Measurements from ENCODE around the gene MED28. TPM values are rescaled to one million over a fixed set of nuclear protein-coding genes. Genes with fewer than 3 reads are reported as not detected.

Gene MED28
- polyA plus RNA-seq, 1 donor from 2014 or later: 33.7 TPM

DNA sequence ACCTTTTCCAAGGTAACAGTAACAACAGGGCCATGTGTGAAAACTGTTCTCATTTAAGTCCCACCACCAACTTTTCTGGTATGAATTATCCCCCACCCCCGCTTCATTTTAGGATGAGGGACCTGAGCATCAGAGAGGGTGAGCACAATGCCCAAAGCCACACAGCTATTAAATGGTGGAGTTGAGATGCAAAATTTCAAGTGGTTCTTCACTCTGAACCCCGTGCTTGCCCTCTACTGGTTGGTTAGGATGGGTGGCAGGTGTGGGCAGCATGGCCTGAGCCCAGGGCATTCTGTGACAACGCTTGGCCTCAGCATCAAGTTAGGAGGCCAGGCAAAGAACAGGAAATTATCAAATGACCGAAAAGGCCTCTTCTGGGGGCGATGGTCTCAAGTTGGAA lies 33.5 kb downstream of the MED28 start:
- no peak overlapping the region for H3K4me3 ChIP-seq (ENCODE audit: low read length)
- TF ChIP-seq EP300 (conservative IDR thresholded peaks at IDR 0.05; ENCODE audit: poor library complexity, severe bottlenecking) (no peak), CTCF (IDR thresholded peaks at IDR 0.05; ENCODE audit: poor library complexity, severe bottlenecking) (no peak), MXI1 (conservative IDR thresholded peaks at IDR 0.05; ENCODE audit: poor library complexity, severe bottlenecking) (no peak), SMC3 (conservative IDR thresholded peaks at IDR 0.05; ENCODE audit: poor library complexity) (no peak), REST (IDR thresholded peaks at IDR 0.05; ENCODE audit: borderline replicate concordance) (no peak), RAD21 (conservative IDR thresholded peaks at IDR 0.05) (no peak), EZH2 (IDR thresholded peaks at IDR 0.05; ENCODE audit: borderline replicate concordance, insufficient read depth, low read length, poor library complexity, severe bottlenecking) (no peak), POLR2AphosphoS5 (IDR thresholded peaks at IDR 0.05) (no peak), TAF1 (IDR thresholded peaks at IDR 0.05; ENCODE audit: low read depth) (no peak)

GRCh38 chr4:17650406-17650805 lies 36.0 kb downstream of the MED28 start:
- H3F3A ChIP-seq (ENCODE audit: insufficient read depth, low read length, poor library complexity, severe bottlenecking): no peaks in the 10 kb centered on the region
- no peak overlapping the region for H3K4me2 ChIP-seq (ENCODE audit: low read length)
- H2AFZ ChIP-seq (ENCODE audit: low read depth, low read length): no peak overlapping the region
- no peak overlapping the region for H3K4me3 ChIP-seq (ENCODE audit: low read length)
- H4K20me1 ChIP-seq (ENCODE audit: insufficient read depth): no peaks in the 10 kb centered on the region
- no peaks in the 10 kb centered on the region for H3K9me3 ChIP-seq (ENCODE audit: low read length)
- H3K27ac ChIP-seq (ENCODE audit: low read length): no peak overlapping the region
- TF ChIP-seq EP300 (conservative IDR thresholded peaks at IDR 0.05; ENCODE audit: poor library complexity, severe bottlenecking): no peak
- TF ChIP-seq RAD21 (conservative IDR thresholded peaks at IDR 0.05): no peak
- no peak for TF ChIP-seq TAF1 (IDR thresholded peaks at IDR 0.05; ENCODE audit: low read depth)
- TF ChIP-seq MXI1 (conservative IDR thresholded peaks at IDR 0.05; ENCODE audit: poor library complexity, severe bottlenecking): no peak
- no peak for TF ChIP-seq CTCF (IDR thresholded peaks at IDR 0.05; ENCODE audit: poor library complexity, severe bottlenecking)
- no peak for TF ChIP-seq EZH2 (IDR thresholded peaks at IDR 0.05; ENCODE audit: borderline replicate concordance, insufficient read depth, low read length, poor library complexity, severe bottlenecking)
- TF ChIP-seq REST (IDR thresholded peaks at IDR 0.05; ENCODE audit: borderline replicate concordance): no peak
- no peak for TF ChIP-seq POLR2AphosphoS5 (IDR thresholded peaks at IDR 0.05)
- no peak for TF ChIP-seq SMC3 (conservative IDR thresholded peaks at IDR 0.05; ENCODE audit: poor library complexity)
- no peaks in the 10 kb centered on the region for H3K36me3 ChIP-seq (ENCODE audit: insufficient read depth, low read length)
- no peak overlapping the region for H3K9ac ChIP-seq (ENCODE audit: low read length)
- no peaks in the 10 kb centered on the region for H3K27me3 ChIP-seq (ENCODE audit: insufficient read depth, low read depth, low read length)
- H3K79me2 ChIP-seq (replicated peaks; ENCODE audit: insufficient read depth, low read length): no peaks in the 10 kb centered on the region
- H3K9me2 ChIP-seq (ENCODE audit: insufficient read depth, low read length): no peaks in the 10 kb centered on the region

More for the DNA sequence above, 33.5 kb downstream of the MED28 start:
- Histone ChIP-seq H2AFZ (ENCODE audit: low read depth, low read length) (no peak overlapping the region), H3F3A (ENCODE audit: insufficient read depth, low read length, poor library complexity, severe bottlenecking) (no peaks in the 10 kb centered on the region), H4K20me1 (ENCODE audit: insufficient read depth) (no peaks in the 10 kb centered on the region), H3K36me3 (ENCODE audit: insufficient read depth, low read length) (no peaks in the 10 kb centered on the region), H3K4me2 (ENCODE audit: low read length) (no peak overlapping the region), H3K9ac (ENCODE audit: low read length) (no peak overlapping the region), H3K9me2 (ENCODE audit: insufficient read depth, low read length) (no peaks in the 10 kb centered on the region), H3K27ac (ENCODE audit: low read length) (no peak overlapping the region), H3K79me2 (replicated peaks; ENCODE audit: insufficient read depth, low read length) (no peaks in the 10 kb centered on the region), H3K9me3 (ENCODE audit: low read length) (peaks cover 3% of the 10 kb centered on the region), H3K27me3 (ENCODE audit: insufficient read depth, low read depth, low read length) (no peaks in the 10 kb centered on the region)
